K562 (cell line): ENCODE data around the gene GALNS. TPM values are rescaled to one million over a fixed set of nuclear protein-coding genes. Genes with fewer than 3 reads are reported as not detected.

Experiments
- ATAC-seq: fragments of 200-7000 bp; cut with Tn5 transposase; 3 replicates; pipeline ENCODE4 v1.9.1; 2020; ENCODE audit warnings: moderate library complexity
- BruUV-seq: library from RNA; stranded (reverse); fragments of 400-500 nt; replicated peaks from 2 replicates; lab custom pipeline; 2021; lab: Mats Ljungman, UMichigan
- CTCF ChIA-PET: fragments of 300-600 bp; formaldehyde crosslinking; extraction: SDS; loops from one replicate; lab custom pipeline; 2021; ENCODE audit warnings: low intra/inter-chr PET ratio; lab: Yijun Ruan, JAX
- POLR2A ChIA-PET: fragments of 300-600, 350-650 bp; sonication (Branson Sonifier 250); formaldehyde crosslinking; extraction: SDS; loops from one replicate; lab custom pipeline; 2021; ENCODE audit warnings: antibody characterized with exemption, inconsistent platforms; lab: Yijun Ruan, JAX
- DNase-seq, 4 experiments: peaks; one replicate each; pipeline versions ENCODE4 v3.0.0 to v3.0.0-alpha.2; 2011 to 2018; ENCODE audit warnings: low spot score in 3 of 4, mixed read lengths in 3 of 4; ENCODE audit errors: extremely low read depth in 1 of 4
- FAIRE-seq: peaks from 2 replicates; lab custom pipeline; 2011; peaks lifted over from hg19 to GRCh38; lab: Jason Lieb, UNC
- H2AFZ ChIP-seq: 2 replicates; pipeline ENCODE4 v1.6.0; 2011; ENCODE audit warnings: low read depth, low read length, control low read depth, inconsistent platforms
- H3K27ac ChIP-seq: fragments of 200-600 bp; 3 replicates; pipeline ENCODE4 v1.8.0; 2011; ENCODE audit warnings: low read depth, mild to moderate bottlenecking, control low read depth, inconsistent platforms, low read length, moderate library complexity, mixed read lengths; ENCODE audit errors: extremely low read depth
- H3K27me3 ChIP-seq, 2 experiments: fragments of 300-600 bp in 1 of 2; 2 replicates in 1 of 2; 3 replicates in 1 of 2; pipeline versions ENCODE4 v1.6.0 to v1.8.0; 2011; ENCODE audit warnings: inconsistent platforms in 2 of 2, low read length in 2 of 2, mild to moderate bottlenecking in 1 of 2, mixed read lengths in 1 of 2, moderate library complexity in 1 of 2; ENCODE audit not compliant: control insufficient read depth in 2 of 2, insufficient read depth in 2 of 2
- H3K36me3 ChIP-seq: fragments of 300-600 bp; 3 replicates; pipeline ENCODE4 v1.8.0; 2011; ENCODE audit warnings: mild to moderate bottlenecking, low read length, inconsistent platforms; ENCODE audit not compliant: control insufficient read depth, insufficient read depth
- H3K4me1 ChIP-seq, 2 experiments: fragments of 200-600 bp in 1 of 2; replicated peaks in 1 of 2; 2 replicates in 1 of 2; 3 replicates in 1 of 2; pipeline versions ENCODE4 v1.5.1 to v1.8.0; 2011; ENCODE audit warnings: inconsistent platforms in 2 of 2, low read length in 2 of 2, mild to moderate bottlenecking in 1 of 2, mixed read lengths in 1 of 2, moderate library complexity in 1 of 2; ENCODE audit not compliant: control insufficient read depth in 2 of 2, insufficient read depth in 2 of 2
- H3K4me2 ChIP-seq: 2 replicates; pipeline ENCODE4 v1.6.1; 2011; ENCODE audit warnings: low read length, control low read depth, inconsistent platforms, mixed read lengths; ENCODE audit not compliant: insufficient read depth
- H3K4me3 ChIP-seq: fragments of 200-600 bp; sonication (generic), shearing (Covaris generic); 2 replicates; pipeline ENCODE4 v1.5.1; 2016; ENCODE audit warnings: control low read depth, inconsistent platforms
- H3K79me2 ChIP-seq: fragments of 200-600 bp; 3 replicates; pipeline ENCODE4 v1.8.0; 2011; ENCODE audit warnings: low read length, inconsistent platforms; ENCODE audit not compliant: control insufficient read depth, insufficient read depth
- H3K9ac ChIP-seq, 2 experiments: 2 replicates each; pipeline versions ENCODE4 v1.6.0 to v1.6.1; 2011; ENCODE audit warnings: low read depth in 2 of 2, low read length in 2 of 2, control low read depth in 1 of 2, inconsistent platforms in 1 of 2, mild to moderate bottlenecking in 1 of 2, mixed read lengths in 1 of 2; ENCODE audit not compliant: insufficient read depth in 1 of 2
- H3K9me1 ChIP-seq: one replicate; pipeline ENCODE4 v1.6.0; 2011; ENCODE audit warnings: inconsistent platforms, mild to moderate bottlenecking, low read length, moderate library complexity; ENCODE audit not compliant: control insufficient read depth, insufficient read depth
- H3K9me3 ChIP-seq: replicated peaks from 2 replicates; pipeline ENCODE4 v1.5.1; 2011; ENCODE audit warnings: low read depth, low read length, inconsistent platforms; ENCODE audit not compliant: control insufficient read depth, insufficient read depth
- H4K20me1 ChIP-seq: replicated peaks from 2 replicates; pipeline ENCODE4 v1.6.1; 2011; ENCODE audit warnings: low read length, inconsistent platforms, mixed read lengths; ENCODE audit not compliant: control insufficient read depth, insufficient read depth
- ATF7 ChIP-seq: fragments of 450-650 bp; IDR thresholded peaks from 2 replicates; pipeline ENCODE4 v1.7.1; 2014; ENCODE audit warnings: mild to moderate bottlenecking, moderate library complexity
- BCL6 ChIP-seq: fragments of 250-450 bp; sonication (Bioruptor Pico); IDR thresholded peaks from 2 replicates; pipeline ENCODE4 v1.4.0; 2020
- CTCF ChIP-seq, 3 experiments: IDR thresholded peaks in 2 of 3; conservative IDR thresholded peaks in 1 of 3; 2 replicates each; pipeline ENCODE4 v1.5.1; 2011 to 2012; ENCODE audit warnings: low read length in 3 of 3, mild to moderate bottlenecking in 3 of 3, control low read depth in 2 of 3, improper control_type of control experiment in 1 of 3, inconsistent platforms in 1 of 3, low read depth in 1 of 3, mixed read lengths in 1 of 3, moderate library complexity in 1 of 3; ENCODE audit not compliant: insufficient read depth in 2 of 3
- ERF ChIP-seq: fragments of 450-650 bp; formaldehyde crosslinking; IDR thresholded peaks from 2 replicates; pipeline ENCODE4 v1.4.0; 2020; ENCODE audit warnings: mild to moderate bottlenecking, mixed read lengths
- FOXA1 ChIP-seq: fragments of 450-650 bp; IDR thresholded peaks from 2 replicates; pipeline ENCODE4 v1.6.1; 2016; ENCODE audit warnings: mild to moderate bottlenecking, borderline replicate concordance
- GTF3C2 ChIP-seq: IDR thresholded peaks from 3 replicates; pipeline ENCODE4 v1.6.1; 2011; ENCODE audit warnings: borderline replicate concordance, mild to moderate bottlenecking, moderate library complexity; ENCODE audit not compliant: insufficient read length; ENCODE audit errors: extremely low read depth
- IRF1 ChIP-seq: sonication (generic); formaldehyde crosslinking; IDR thresholded peaks from 2 replicates; pipeline ENCODE4 v1.8.0; 2022; ENCODE audit warnings: missing genetic modification reagents, mild to moderate bottlenecking, borderline replicate concordance
- SETDB1 ChIP-seq: IDR thresholded peaks from one replicate; pipeline ENCODE4 v1.6.1; 2012; ENCODE audit warnings: low read length, control low read depth, inconsistent platforms
- SNRNP70 ChIP-seq: fragments of 200-400 bp; formaldehyde crosslinking; optimal IDR thresholded peaks from 2 replicates; pipeline ENCODE3; 2017; ENCODE audit warnings: low read depth, low read length
- SPI1 ChIP-seq: IDR thresholded peaks from 2 replicates; pipeline ENCODE4 v1.6.1; 2011; ENCODE audit warnings: low read depth, low read length, control low read depth, borderline replicate concordance
- XRCC3 ChIP-seq: fragments of 450-650 bp; IDR thresholded peaks from 2 replicates; pipeline ENCODE4 v1.6.1; 2017; ENCODE audit warnings: mild to moderate bottlenecking, moderate library complexity
- ZNF584 ChIP-seq: fragments of 200-800 bp; sonication (Bioruptor generic); IDR thresholded peaks from 2 replicates; pipeline ENCODE4 v1.6.1; 2016; ENCODE audit warnings: low read depth, mild to moderate bottlenecking, missing genetic modification characterization, missing compliant biosample characterization
- ZNF699 ChIP-seq: fragments of 250-450 bp; sonication (Bioruptor Pico); IDR thresholded peaks from 2 replicates; pipeline ENCODE4 v1.8.0; 2021; ENCODE audit warnings: mild to moderate bottlenecking, moderate library complexity; ENCODE audit not compliant: insufficient replicate concordance
- WGBS: fragments of 100-300 bp; shearing (Covaris generic); methylation state at CpG from one replicate; pipeline ENCODE4 v1.1.6; 2016; ENCODE audit warnings: low coverage, mixed read lengths; ENCODE audit not compliant: insufficient coverage; ENCODE audit errors: missing lambda C conversion rate; 5-methylcytosine and 5-hydroxymethylcytosine counted together
- in situ Hi-C: fragments of 300-500 bp; cut with MboI; formaldehyde crosslinking; loops from 4 replicates; pipeline ENCODE4 v1.15.0; 2018; ENCODE audit warnings: inconsistent platforms, mixed read lengths
- intact Hi-C: fragments of 100-400 bp; cut with micrococcal nuclease; formaldehyde crosslinking; loops from 2 replicates; pipeline ENCODE4 v1.14.2; 2022
- polyA plus RNA-seq, 8 experiments: library from polyadenylated mRNA; depleted of rRNA in 4 of 8; stranded (reverse) in 5 of 8; unstranded in 3 of 8; fragments of >200 nt; fragmentation: Nextera tagmentation in 2 of 8; fragmentation: Illumina TruSeq in 1 of 8; extraction: Ambion mirVana in 2 of 8; extraction: Trizol in 1 of 8; gene quantifications; 2 replicates each; pipeline versions ENCODE4 v1.2.1 to v1.2.3, GENCODE V29; 2011 to 2014; ENCODE audit warnings: inconsistent platforms in 1 of 8, missing spikeins in 1 of 8
- total RNA-seq, 7 experiments: library from RNA; depleted of rRNA in 6 of 7; stranded (reverse); fragments of >200 nt in 6 of 7; fragmentation: Illumina TruSeq in 2 of 7; extraction: Trizol in 2 of 7; gene quantifications; 2 replicates each; pipeline versions ENCODE4 v1.2.1 to v1.2.3, GENCODE V29; 2011 to 2021; ENCODE audit warnings: low replicate concordance in 1 of 7

Gene GALNS
- total and polyA plus RNA-seq, 9 of the 15 experiments (the other 6 are each of a cell fraction or from before 2014, with no cell fraction given) = 0.38 to 13.2 (median 4.3) TPM

- TF ChIP-seq IRF1 (CRISPR knock-in tag) (no peak), SNRNP70 (no peak), BCL6 (no peak), ZNF699 (no peak), SPI1 (no peak), GTF3C2 (no peak), FOXA1 (no peak), XRCC3 (no peak)
- TF ChIP-seq, all 486 proteins: peak for 0
Observed at GRCh38 chr16:88834670-88835069, 22.1 kb downstream of the GALNS start (continued).

- Histone ChIP-seq H3K36me3 (no peaks in the 10 kb centered on the region), H3K9me1 (no peaks in the 10 kb centered on the region), H3K4me3 (no peak overlapping the region), H3K27ac (no peak overlapping the region), H3K4me1 (peaks cover 0 to 34% of the 10 kb centered on the region in 2 experiments; a peak in 2 of 5 replicates), H4K20me1 (no peaks in the 10 kb centered on the region; the same call in 1 of the 2 replicates), H3K9ac (peak overlapping the region in 1 of 2 experiments; percentile 73; a peak in 1 of 4 replicates), H3K9me3 (no peaks in the 10 kb centered on the region), H2AFZ (no peak overlapping the region), H3K79me2 (no peaks in the 10 kb centered on the region), H3K4me2 (no peak overlapping the region), H3K27me3 (no peaks in the 10 kb centered on the region)
- in situ Hi-C loops = no loop called here
- ChIA-PET CTCF (no interaction called here), POLR2A (interaction anchor here (0.6 to 1.1 kb wide), 6 partner anchors 11 to 1246 kb away, joined by 3 to 4 read pairs (median 3); no protein-coding TSS in a partner anchor)
- intact Hi-C loops = no loop called here
- BruUV-seq = no TSS peak
- WGBS = 77% methylated on average over 11 of the region's 13 CpGs
- DNase-seq (no peak), FAIRE-seq (no peak), ATAC-seq (no peak)
- TF ChIP-seq ZNF584 (CRISPR knock-in tag) = no peak
- TF ChIP-seq SETDB1 = no peak
- no peak for TF ChIP-seq ERF (CRISPR knock-in tag)
- TF ChIP-seq ATF7 = no peak
- no peak for TF ChIP-seq CTCF (IDR thresholded peaks at IDR 0.05 in 2 of 3, conservative IDR thresholded peaks at IDR 0.05 in 1 of 3; ENCODE audit: insufficient read depth in 2 of 3, low read depth in 1 of 3, low read length in 3 of 3)
Observed at GRCh38 chr16:88833086-88833485, 23.7 kb downstream of the GALNS start.
